Stimulated activated CD4-positive, alpha-beta T cell treated with anti-CD3 and anti-CD28 coated beads, TNF-alpha, amount 100 ng/mL, for 24 hours (primary cell): ENCODE measurements around the gene ZNF562.

ENCODE experiments used
- DNase-seq, 3 experiments: peaks; one replicate each; pipeline ENCODE4 v3.0.0-alpha.2; 2020; ENCODE audit warnings: low read depth in 3 of 3

Gene ZNF562

GRCh38 chr19:9644472-9644871 lies 30.4 kb downstream of the ZNF562 start:
- no peak for DNase-seq

- DNase-seq, result no peak
These were observed 33.1 kb downstream of the ZNF562 start for GRCh38 chr19:9641810-9642209.

- no peak for DNase-seq
These were observed 33.9 kb downstream of the ZNF562 start for GRCh38 chr19:9640956-9641355.

- no peak for DNase-seq
These were observed 38.9 kb downstream of the ZNF562 start for GRCh38 chr19:9636018-9636417.

GRCh38 chr19:9627856-9628255 lies 47.0 kb downstream of the ZNF562 start:
- DNase-seq, result no peak

GRCh38 chr19:9622531-9622930 lies 52.4 kb downstream of the ZNF562 start:
- DNase-seq, result no peak

- DNase-seq, result peak; percentile 76 to 84 (median 78)
These were observed 53.5 kb downstream of the ZNF562 start, which contains the start of gene ZNF561 for GRCh38 chr19:9621156-9622037. Gene ZNF561 (minus strand): TSS chr19:9621232. CDS start chr19:9619456, 1,776 bp downstream.

GRCh38 chr19:9620842-9621155 lies 54.1 kb downstream of the ZNF562 start:
- no peak for DNase-seq

GRCh38 chr19:9615844-9616243 lies 59.1 kb downstream of the ZNF562 start:
- no peak for DNase-seq

GRCh38 chr19:9610484-9611113 lies 64.3 kb downstream of the ZNF562 start:
- no peak for DNase-seq

GRCh38 chr19:9608912-9609311 lies 66.0 kb downstream of the ZNF562 start:
- no peak for DNase-seq

GRCh38 chr19:9597027-9597426 lies 77.9 kb downstream of the ZNF562 start:
- DNase-seq, result no peak
